LNCAP (cell line): ENCODE results near the gene CDC25C.

Experiments used
- CTCF ChIP-seq: fragments of 450-650 bp; IDR thresholded peaks from 2 replicates; pipeline ENCODE4 v1.5.1; 2017; ENCODE audit warnings: mild to moderate bottlenecking

The CDC25C gene

DNA sequence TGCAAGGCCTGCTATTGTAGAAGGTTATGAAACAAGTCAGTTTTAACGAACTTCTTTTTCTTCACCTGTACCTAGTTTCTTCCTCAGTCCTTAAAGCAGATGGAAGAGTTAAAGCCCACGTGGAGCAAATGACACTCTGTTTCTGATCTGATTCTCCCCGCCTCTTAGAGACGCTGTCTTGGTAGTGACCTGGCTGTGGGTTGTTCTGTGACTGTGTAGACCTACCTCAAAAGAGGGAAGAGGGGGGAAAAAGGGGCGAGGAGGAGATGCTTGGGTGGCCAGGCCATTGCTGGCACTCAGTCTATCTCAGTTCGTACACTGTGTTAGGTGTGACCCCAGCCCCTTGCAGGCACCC is 57.8 kb downstream of the CDC25C start:
- no peak for TF ChIP-seq CTCF

GRCh38 chr5:138272681-138273080 is 58.9 kb downstream of the CDC25C start:
- no peak for TF ChIP-seq CTCF

DNA sequence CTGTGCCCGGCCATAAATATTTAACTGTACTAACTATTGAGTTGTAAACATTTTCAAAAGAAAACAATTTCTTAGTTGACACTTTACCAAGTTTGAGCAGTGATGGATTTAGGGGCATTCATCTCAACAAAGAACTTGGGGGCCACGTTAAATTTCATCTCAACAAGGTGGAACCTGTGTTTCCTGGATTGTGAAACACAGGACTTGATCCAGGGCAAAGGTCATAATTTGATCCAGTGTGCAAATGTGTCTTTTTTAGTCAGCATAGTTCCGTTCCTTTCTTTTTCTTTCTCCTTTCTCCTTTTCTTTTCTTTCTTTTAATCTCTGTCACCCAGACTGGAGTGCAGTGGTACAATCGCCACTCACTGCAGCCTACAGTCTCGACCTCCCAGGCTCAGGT is 60.3 kb downstream of the CDC25C start:
- TF ChIP-seq CTCF = no peak

DNA sequence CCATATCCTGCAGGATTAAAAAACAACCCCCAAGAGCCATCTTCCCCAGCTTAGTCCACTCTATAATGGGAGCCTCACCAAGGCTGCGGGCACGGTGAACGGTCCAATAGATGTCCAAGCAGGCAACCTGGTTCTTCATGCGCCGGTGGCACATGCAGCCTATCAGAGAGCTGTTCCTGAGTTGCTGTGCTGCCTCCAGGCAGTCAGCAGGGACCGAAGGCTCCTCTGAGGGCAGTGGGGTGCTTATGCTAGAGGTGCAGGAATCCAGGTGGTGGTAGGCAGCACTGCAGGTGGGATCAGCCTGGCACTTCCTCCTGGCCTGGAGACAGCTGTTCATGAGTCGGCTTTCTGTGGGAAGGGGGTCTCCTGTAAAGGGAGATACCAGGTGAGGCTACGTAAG is 67.4 kb downstream of the CDC25C start:
- TF ChIP-seq CTCF = no peak

GRCh38 chr5:138263581-138263980 is 68.0 kb downstream of the CDC25C start:
- TF ChIP-seq CTCF = no peak

GRCh38 chr5:138258704-138259292 is 72.8 kb downstream of the CDC25C start:
- TF ChIP-seq CTCF = no peak

- no peak for TF ChIP-seq CTCF
Measured at GRCh38 chr5:138257583-138257982, 74.0 kb downstream of the CDC25C start.

DNA sequence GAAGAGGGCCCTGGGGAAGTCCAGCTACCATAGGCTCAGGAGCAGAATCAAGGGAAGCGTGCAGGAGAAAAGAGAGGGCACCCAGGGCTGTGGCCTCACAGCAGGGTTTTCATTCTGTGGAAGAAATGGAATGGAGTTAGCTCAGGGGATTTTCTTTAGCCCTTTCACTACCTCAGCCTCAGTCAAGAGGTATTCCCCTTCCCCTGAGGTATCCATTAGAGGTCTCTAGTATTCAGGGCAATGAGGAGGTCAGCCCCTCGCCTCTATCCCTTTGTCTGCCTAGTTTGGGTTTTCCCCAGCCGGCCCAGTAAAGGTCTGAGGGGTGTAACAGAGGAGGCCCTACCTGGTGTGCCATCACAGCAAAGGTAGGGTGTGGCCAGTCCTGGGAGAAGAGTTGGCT is 78.7 kb downstream of the CDC25C start:
- no peak for TF ChIP-seq CTCF
